ENCODE data around the gene CFL1.
A peak's percentile ranks its signal among the peaks of the same experiment; 100 is the strongest.

Gene CFL1

DNA sequence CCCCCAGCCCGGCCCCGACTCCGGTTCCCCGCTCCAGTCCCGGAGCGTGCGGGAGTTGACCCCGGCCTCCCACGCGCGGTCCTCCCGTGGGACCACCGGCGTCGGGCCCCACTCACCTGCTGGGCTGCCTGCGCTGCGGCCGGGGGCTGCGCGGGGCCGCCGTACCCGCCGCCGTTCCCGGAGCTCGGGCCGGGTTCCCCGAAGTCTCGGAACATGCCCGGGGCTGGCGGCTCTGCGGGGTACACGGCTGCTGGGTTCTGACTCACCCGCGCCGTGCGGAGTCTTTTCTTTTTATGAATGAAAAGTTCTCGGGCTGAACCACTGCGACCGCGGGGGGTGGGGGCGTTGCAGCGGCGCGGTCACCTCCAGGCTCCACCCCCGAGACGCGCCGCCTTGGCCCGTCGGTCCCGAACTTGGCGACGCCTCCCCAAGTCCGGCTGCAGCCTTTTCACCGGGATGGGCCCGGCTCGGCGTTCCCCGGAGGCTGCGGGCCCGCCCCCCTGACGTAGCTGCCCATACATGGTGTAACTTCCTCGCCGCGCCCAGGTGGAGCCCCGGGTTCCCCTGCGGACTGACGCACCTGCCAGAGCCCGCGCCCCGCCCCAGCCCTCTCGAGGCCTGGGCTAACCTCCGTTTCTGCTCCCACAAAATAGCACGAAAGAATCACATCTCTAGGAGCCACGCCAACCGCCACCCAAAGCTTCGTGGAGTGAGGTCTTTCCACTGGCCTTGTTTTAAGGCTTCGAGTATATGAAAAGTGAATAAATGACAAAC lies 42.3 kb upstream of the CFL1 start, which contains the start of gene FOSL1:
FOSL1 (minus strand) TSS at position 264 of the 774 bp plus-strand sequence; CDS start at position 215, 49 bp downstream.
- Histone ChIP-seq H3K27me3 (ENCODE audit: insufficient read depth, low read depth, severe bottlenecking) (no peaks in the 10 kb centered on the region), H3K27ac (no peak within 1 kb of the TSS)
- TF ChIP-seq, protein P1, sequence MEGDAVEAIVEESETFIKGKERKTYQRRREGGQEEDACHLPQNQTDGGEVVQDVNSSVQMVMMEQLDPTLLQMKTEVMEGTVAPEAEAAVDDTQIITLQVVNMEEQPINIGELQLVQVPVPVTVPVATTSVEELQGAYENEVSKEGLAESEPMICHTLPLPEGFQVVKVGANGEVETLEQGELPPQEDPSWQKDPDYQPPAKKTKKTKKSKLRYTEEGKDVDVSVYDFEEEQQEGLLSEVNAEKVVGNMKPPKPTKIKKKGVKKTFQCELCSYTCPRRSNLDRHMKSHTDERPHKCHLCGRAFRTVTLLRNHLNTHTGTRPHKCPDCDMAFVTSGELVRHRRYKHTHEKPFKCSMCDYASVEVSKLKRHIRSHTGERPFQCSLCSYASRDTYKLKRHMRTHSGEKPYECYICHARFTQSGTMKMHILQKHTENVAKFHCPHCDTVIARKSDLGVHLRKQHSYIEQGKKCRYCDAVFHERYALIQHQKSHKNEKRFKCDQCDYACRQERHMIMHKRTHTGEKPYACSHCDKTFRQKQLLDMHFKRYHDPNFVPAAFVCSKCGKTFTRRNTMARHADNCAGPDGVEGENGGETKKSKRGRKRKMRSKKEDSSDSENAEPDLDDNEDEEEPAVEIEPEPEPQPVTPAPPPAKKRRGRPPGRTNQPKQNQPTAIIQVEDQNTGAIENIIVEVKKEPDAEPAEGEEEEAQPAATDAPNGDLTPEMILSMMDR (IDR thresholded peaks at IDR 0.05; ENCODE audit: low read depth, low read length), result no peak

DNA sequence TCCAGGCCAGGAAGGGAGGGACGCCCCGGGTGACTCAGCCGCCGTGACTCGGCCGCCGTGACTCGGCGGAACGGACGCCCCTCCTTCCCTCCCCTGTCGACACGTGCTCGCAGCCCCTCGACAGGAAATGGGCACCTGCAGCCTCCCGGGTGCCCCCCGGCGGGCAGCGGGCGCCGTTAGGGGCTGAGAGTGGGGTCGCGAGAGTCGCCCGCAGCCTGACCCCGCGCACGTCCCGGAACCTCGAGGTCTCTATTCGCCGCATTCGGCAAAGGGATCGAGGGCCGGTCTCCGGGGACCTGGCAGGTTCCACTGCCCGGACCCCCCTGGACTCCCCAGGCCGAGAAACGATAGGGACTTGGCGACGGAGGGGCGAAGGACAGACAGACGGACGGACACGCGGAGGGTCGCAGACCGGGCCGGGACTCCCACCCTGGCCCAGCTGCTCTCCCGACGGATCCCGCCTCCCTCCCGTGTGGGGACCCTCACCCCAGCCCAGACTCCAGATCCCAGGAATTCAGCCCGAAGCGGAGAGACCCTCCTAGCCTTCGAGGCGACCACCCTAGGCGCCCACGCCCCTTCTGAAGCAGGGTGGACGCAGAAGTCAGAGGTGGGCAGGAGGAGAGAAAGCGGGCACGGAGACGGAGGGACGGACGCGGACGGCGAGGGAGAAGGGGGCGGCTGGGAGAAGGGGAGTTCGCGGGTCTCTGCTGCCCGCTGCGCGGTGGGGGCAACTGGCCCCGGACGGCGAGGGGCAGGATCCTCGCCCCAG lies 41.6 kb upstream of the CFL1 start:
- no peak overlapping the region for H3K27ac ChIP-seq
- no peaks in the 10 kb centered on the region for H3K36me3 ChIP-seq
- peak overlapping the region; percentile 56 for H3K4me3 ChIP-seq (ENCODE audit: low read depth, low read length)
- no peak for DNase-seq
- H3K27me3 ChIP-seq (ENCODE audit: insufficient read depth, low read depth, severe bottlenecking), result no peaks in the 10 kb centered on the region
- no peaks in the 10 kb centered on the region for H3K9me3 ChIP-seq (ENCODE audit: severe bottlenecking)
- TF ChIP-seq, protein P1 (IDR thresholded peaks at IDR 0.05; ENCODE audit: low read depth, low read length), result no peak

More for the DNA sequence above, 42.3 kb upstream of the CFL1 start, which contains the start of gene FOSL1:
- H3K36me3 ChIP-seq, result no peaks in the 10 kb centered on the region
- H3K4me3 ChIP-seq (ENCODE audit: low read depth, low read length), result peak within 1 kb of the TSS; percentile 56
- peak; percentile 77 for DNase-seq
- no peaks in the 10 kb centered on the region for H3K9me3 ChIP-seq (ENCODE audit: severe bottlenecking)

DNA sequence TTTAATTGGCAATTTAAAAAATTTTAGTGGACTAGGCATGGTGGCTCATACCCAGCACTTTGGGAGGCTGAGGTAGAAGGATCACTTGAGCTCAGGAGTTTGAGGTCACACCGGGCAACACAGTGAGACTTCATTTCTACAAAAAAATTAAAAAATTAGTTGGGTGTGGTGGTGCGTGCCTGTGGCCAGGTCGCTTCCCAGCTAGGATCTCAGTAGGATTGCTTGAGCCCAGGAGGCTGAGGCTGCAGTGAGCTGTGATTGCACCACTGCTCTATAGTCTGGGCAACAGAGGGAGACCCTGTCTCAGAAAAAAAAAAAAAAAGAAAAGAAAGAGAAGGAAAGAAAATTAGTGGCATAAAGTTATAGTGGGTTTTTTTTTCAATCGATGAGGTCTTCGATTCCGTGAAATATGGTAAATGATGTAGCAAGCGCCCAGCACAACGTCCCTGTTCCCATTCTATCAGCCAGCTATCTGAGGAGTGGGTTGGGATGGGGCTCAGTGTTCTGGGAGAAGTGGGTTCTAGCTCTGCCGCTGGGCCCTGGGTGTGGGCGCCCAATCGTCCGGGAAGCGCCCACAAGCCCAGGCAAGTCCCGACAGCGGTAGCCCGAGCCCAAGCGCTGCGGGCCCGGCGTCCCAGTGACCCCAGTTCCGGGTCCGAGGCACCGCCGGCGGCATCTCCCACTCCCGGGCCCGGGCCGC lies 40.8 kb upstream of the CFL1 start:
- Histone ChIP-seq H3K4me3 (ENCODE audit: low read depth, low read length) (no peak overlapping the region), H3K36me3 (no peaks in the 10 kb centered on the region), H3K9me3 (ENCODE audit: severe bottlenecking) (no peaks in the 10 kb centered on the region), H3K27me3 (ENCODE audit: insufficient read depth, low read depth, severe bottlenecking) (no peaks in the 10 kb centered on the region), H3K27ac (no peak overlapping the region)
- DNase-seq, result no peak
- TF ChIP-seq, protein P1 (IDR thresholded peaks at IDR 0.05; ENCODE audit: low read depth, low read length), result no peak

DNA sequence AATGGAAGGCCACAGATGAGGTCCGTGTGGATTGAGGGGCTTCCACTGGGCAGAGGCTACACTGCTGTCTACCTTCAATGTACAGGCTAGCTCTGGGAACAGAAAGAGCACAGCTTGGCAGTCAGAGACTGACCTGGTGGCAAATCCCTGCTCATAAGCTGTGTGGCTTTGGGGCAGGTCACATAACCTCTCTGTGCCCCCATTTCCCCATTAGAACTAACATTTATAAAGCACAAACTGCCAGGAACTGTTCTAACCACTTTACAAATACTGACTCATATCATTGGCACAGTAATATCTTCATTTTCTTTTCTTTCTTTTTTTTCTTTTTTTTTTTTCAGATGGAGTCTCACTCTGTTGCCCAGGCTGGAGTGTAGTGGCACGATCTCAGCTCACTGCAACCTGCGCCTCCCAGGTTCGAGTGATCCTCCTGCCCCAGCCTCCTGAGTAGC lies 39.1 kb upstream of the CFL1 start:
- Histone ChIP-seq H3K9me3 (ENCODE audit: severe bottlenecking) (no peaks in the 10 kb centered on the region), H3K4me3 (ENCODE audit: low read depth, low read length) (no peak overlapping the region), H3K27me3 (ENCODE audit: insufficient read depth, low read depth, severe bottlenecking) (no peaks in the 10 kb centered on the region), H3K36me3 (no peaks in the 10 kb centered on the region), H3K27ac (no peak overlapping the region)
- TF ChIP-seq, protein P1 (IDR thresholded peaks at IDR 0.05; ENCODE audit: low read depth, low read length), result no peak
- no peak for DNase-seq

DNA sequence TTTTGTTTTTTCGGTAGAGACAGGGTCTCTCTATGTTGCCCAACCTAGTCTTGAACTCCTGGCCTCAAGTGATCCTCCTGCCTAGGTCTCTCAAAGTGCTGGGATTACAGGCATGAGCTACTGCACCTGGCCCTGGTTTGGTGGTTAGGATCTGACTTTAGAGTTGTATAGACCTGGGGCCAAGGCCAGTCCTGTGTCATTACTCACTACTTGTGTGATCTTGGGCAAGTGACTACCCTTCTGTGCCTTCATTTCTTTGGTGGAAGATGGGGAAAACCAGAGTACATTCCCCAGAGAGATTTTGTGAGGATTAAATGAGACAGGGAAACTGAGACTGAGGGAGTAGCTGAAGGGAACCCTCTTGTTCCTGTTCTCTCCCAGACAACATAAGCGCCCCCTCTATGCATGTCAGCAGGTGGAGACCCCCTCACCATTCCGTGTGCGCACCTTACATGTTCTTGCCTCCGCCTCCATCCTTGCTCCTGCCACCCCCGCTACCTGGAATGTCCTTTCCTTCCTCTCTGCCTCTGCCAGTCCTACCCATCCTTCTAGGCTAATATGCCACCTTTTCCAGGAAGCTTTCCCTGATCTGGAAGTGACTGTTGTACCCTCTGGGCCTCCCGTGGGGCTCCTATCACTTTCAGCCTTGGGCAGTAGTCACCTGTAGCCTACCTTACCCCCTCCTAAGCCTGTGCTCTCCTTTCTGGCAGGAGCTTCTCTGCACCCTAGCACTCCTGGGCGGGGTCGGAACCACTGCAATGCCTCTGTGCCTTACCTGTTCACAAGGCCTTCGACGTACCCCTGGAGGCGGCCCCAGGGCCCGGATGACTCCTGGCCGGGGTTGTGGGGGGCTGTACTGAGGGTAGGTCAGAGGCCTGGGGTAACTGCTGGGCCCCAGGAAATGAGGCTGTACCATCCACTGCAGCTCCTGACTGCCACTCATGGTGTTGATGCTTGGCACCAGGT lies 38.3 kb upstream of the CFL1 start:
- Histone ChIP-seq H3K27ac (no peak overlapping the region), H3K27me3 (ENCODE audit: insufficient read depth, low read depth, severe bottlenecking) (no peaks in the 10 kb centered on the region), H3K4me3 (ENCODE audit: low read depth, low read length) (no peak overlapping the region), H3K9me3 (ENCODE audit: severe bottlenecking) (no peaks in the 10 kb centered on the region), H3K36me3 (no peaks in the 10 kb centered on the region)
- TF ChIP-seq, protein P1 (IDR thresholded peaks at IDR 0.05; ENCODE audit: low read depth, low read length), result no peak
- DNase-seq, result no peak
